ENCODE data around the gene AQP6.

The AQP6 gene

GRCh38 chr12:49957570-49957967 lies 15.2 kb upstream of the AQP6 start:
- no peak overlapping the region for H3K27ac ChIP-seq (ENCODE audit: low read depth, low read length, poor library complexity, severe bottlenecking)

GRCh38 chr12:49959685-49960473 lies 12.9 kb upstream of the AQP6 start:
- TF ChIP-seq EZH2 (IDR thresholded peaks at IDR 0.05; ENCODE audit: borderline replicate concordance, low read length) (no peak), CTCF (IDR thresholded peaks at IDR 0.05; ENCODE audit: low read length) (no peak)
- no peaks in the 10 kb centered on the region for H3K4me1 ChIP-seq (ENCODE audit: insufficient read depth, low read length, severe bottlenecking)
- no peak overlapping the region for H2AFZ ChIP-seq (ENCODE audit: low read length)
- H3K9ac ChIP-seq (ENCODE audit: low read length), result no peak overlapping the region
- no peaks in the 10 kb centered on the region for H3K79me2 ChIP-seq (ENCODE audit: insufficient read depth, low read length)
- H3K9me3 ChIP-seq (ENCODE audit: low read length), result no peaks in the 10 kb centered on the region
- no peaks in the 10 kb centered on the region for H3K9me2 ChIP-seq (ENCODE audit: low read depth, low read length)
- H3K27ac ChIP-seq (ENCODE audit: low read depth, low read length, poor library complexity, severe bottlenecking), result no peak overlapping the region
- H3K4me3 ChIP-seq (ENCODE audit: low read depth, low read length, poor library complexity, severe bottlenecking), result no peak overlapping the region
- H3K27me3 ChIP-seq (ENCODE audit: insufficient read depth, low read length), result peaks cover 10% of the 10 kb centered on the region; the same call in 1 of the 2 replicates
- no peaks in the 10 kb centered on the region for H3F3A ChIP-seq (ENCODE audit: insufficient read depth, low read length)
- no peaks in the 10 kb centered on the region for H4K20me1 ChIP-seq (ENCODE audit: insufficient read depth, low read length)
- H3K36me3 ChIP-seq (ENCODE audit: insufficient read depth, low read length), result no peaks in the 10 kb centered on the region
- H3K4me2 ChIP-seq (ENCODE audit: low read length), result no peak overlapping the region

More at GRCh38 chr12:49957570-49957967, 15.2 kb upstream of the AQP6 start:
- Histone ChIP-seq H3K4me2 (ENCODE audit: low read length) (no peak overlapping the region), H3K4me1 (ENCODE audit: insufficient read depth, low read length, severe bottlenecking) (no peaks in the 10 kb centered on the region), H3K27me3 (ENCODE audit: insufficient read depth, low read length) (peaks cover 14% of the 10 kb centered on the region), H3K9me3 (ENCODE audit: low read length) (no peaks in the 10 kb centered on the region), H2AFZ (ENCODE audit: low read length) (no peak overlapping the region), H3K4me3 (ENCODE audit: low read depth, low read length, poor library complexity, severe bottlenecking) (no peak overlapping the region), H3K79me2 (ENCODE audit: insufficient read depth, low read length) (no peaks in the 10 kb centered on the region), H4K20me1 (ENCODE audit: insufficient read depth, low read length) (no peaks in the 10 kb centered on the region), H3F3A (ENCODE audit: insufficient read depth, low read length) (no peaks in the 10 kb centered on the region), H3K36me3 (ENCODE audit: insufficient read depth, low read length) (no peaks in the 10 kb centered on the region), H3K9me2 (ENCODE audit: low read depth, low read length) (no peaks in the 10 kb centered on the region), H3K9ac (ENCODE audit: low read length) (no peak overlapping the region)
- TF ChIP-seq CTCF (IDR thresholded peaks at IDR 0.05; ENCODE audit: low read length) (no peak), EZH2 (IDR thresholded peaks at IDR 0.05; ENCODE audit: borderline replicate concordance, low read length) (no peak)

GRCh38 chr12:49960474-49961110 lies 12.2 kb upstream of the AQP6 start:
- H3K79me2 ChIP-seq (ENCODE audit: insufficient read depth, low read length), result no peaks in the 10 kb centered on the region
- no peak overlapping the region for H3K4me2 ChIP-seq (ENCODE audit: low read length)
- H3K27me3 ChIP-seq (ENCODE audit: insufficient read depth, low read length), result peaks cover 10% of the 10 kb centered on the region; the same call in 1 of the 2 replicates
- H3K9me3 ChIP-seq (ENCODE audit: low read length), result no peaks in the 10 kb centered on the region
- H3F3A ChIP-seq (ENCODE audit: insufficient read depth, low read length), result no peaks in the 10 kb centered on the region
- no peak overlapping the region for H3K4me3 ChIP-seq (ENCODE audit: low read depth, low read length, poor library complexity, severe bottlenecking)
- TF ChIP-seq EZH2 (IDR thresholded peaks at IDR 0.05; ENCODE audit: borderline replicate concordance, low read length) (no peak), CTCF (IDR thresholded peaks at IDR 0.05; ENCODE audit: low read length) (no peak)
- H3K9ac ChIP-seq (ENCODE audit: low read length), result no peak overlapping the region
- H3K9me2 ChIP-seq (ENCODE audit: low read depth, low read length), result no peaks in the 10 kb centered on the region
- H3K4me1 ChIP-seq (ENCODE audit: insufficient read depth, low read length, severe bottlenecking), result no peaks in the 10 kb centered on the region
- no peak overlapping the region for H2AFZ ChIP-seq (ENCODE audit: low read length)
- no peaks in the 10 kb centered on the region for H3K36me3 ChIP-seq (ENCODE audit: insufficient read depth, low read length)
- no peaks in the 10 kb centered on the region for H4K20me1 ChIP-seq (ENCODE audit: insufficient read depth, low read length)
- no peak overlapping the region for H3K27ac ChIP-seq (ENCODE audit: low read depth, low read length, poor library complexity, severe bottlenecking)

Data from OCI-LY1 (cell line).